Loucy (cell line): ENCODE results near the gene LTBP2.

Source experiments
- H2AFZ ChIP-seq: fragments of 200-600 bp; sonication (generic); 2 replicates; pipeline ENCODE4 v1.6.0; 2016; ENCODE audit warnings: antibody characterized with exemption, mild to moderate bottlenecking, low read length, moderate library complexity
- H3F3A ChIP-seq: fragments of 200-600 bp; 2 replicates; pipeline ENCODE4 v1.6.0; 2016; ENCODE audit warnings: antibody characterized with exemption, low read depth, mild to moderate bottlenecking
- H3K27me3 ChIP-seq: fragments of 200-600 bp; sonication (generic); 2 replicates; pipeline ENCODE4 v1.6.1; 2014; ENCODE audit warnings: low read length, mild to moderate bottlenecking; ENCODE audit not compliant: insufficient read depth, poor library complexity, severe bottlenecking
- H3K36me3 ChIP-seq: fragments of 200-600 bp; sonication (generic); 2 replicates; pipeline ENCODE4 v1.6.1; 2016; ENCODE audit warnings: low read length; ENCODE audit not compliant: insufficient read depth
- H3K4me1 ChIP-seq: fragments of 200-600 bp; sonication (generic); 2 replicates; pipeline ENCODE4 v1.5.1; 2014; ENCODE audit warnings: low read length, mild to moderate bottlenecking; ENCODE audit not compliant: insufficient read depth, poor library complexity, severe bottlenecking
- H3K4me2 ChIP-seq: fragments of 200-600 bp; sonication (generic); 2 replicates; pipeline ENCODE4 v1.6.0; 2014; ENCODE audit warnings: antibody characterized with exemption, low read length, low read depth, mild to moderate bottlenecking; ENCODE audit not compliant: poor library complexity, severe bottlenecking
- H3K4me3 ChIP-seq: fragments of 200-600 bp; sonication (generic); 2 replicates; pipeline ENCODE4 v1.5.1; 2014; ENCODE audit warnings: low read length, mild to moderate bottlenecking, mixed read lengths; ENCODE audit not compliant: poor library complexity, severe bottlenecking
- H3K79me2 ChIP-seq: fragments of 200-600 bp; sonication (generic); 2 replicates; pipeline ENCODE4 v1.6.1; 2014; ENCODE audit warnings: low read length; ENCODE audit not compliant: insufficient read depth
- H3K9ac ChIP-seq: fragments of 200-600 bp; sonication (generic); 2 replicates; pipeline ENCODE4 v1.6.0; 2014; ENCODE audit warnings: mild to moderate bottlenecking, low read depth, low read length, moderate library complexity; ENCODE audit not compliant: poor library complexity, severe bottlenecking
- H3K9me2 ChIP-seq: fragments of 200-600 bp; sonication (generic); replicated peaks from 2 replicates; pipeline ENCODE4 v1.6.1; 2016; ENCODE audit warnings: low read depth, low read length, mixed read lengths
- H3K9me3 ChIP-seq: fragments of 200-600 bp; sonication (generic); 2 replicates; pipeline ENCODE4 v1.6.1; 2014; ENCODE audit warnings: mild to moderate bottlenecking, antibody characterized with exemption, low read length, low read depth; ENCODE audit not compliant: insufficient read depth
- H4K20me1 ChIP-seq: fragments of 200-600 bp; sonication (generic); 2 replicates; pipeline ENCODE4 v1.6.0; 2014; ENCODE audit warnings: antibody characterized with exemption, low read length, mild to moderate bottlenecking; ENCODE audit not compliant: insufficient read depth, poor library complexity, severe bottlenecking
- EZH2phosphoT487 ChIP-seq: fragments of 200-600 bp; IDR thresholded peaks from 2 replicates; pipeline ENCODE4 v1.6.1; 2018; ENCODE audit warnings: antibody characterized with exemption, mild to moderate bottlenecking, moderate library complexity, borderline replicate concordance
- TF ChIP-seq, protein P1 (sequence below): fragments of 200-600 bp; sonication (generic); conservative IDR thresholded peaks from 2 replicates; pipeline ENCODE4 v1.5.1; 2014; ENCODE audit warnings: mild to moderate bottlenecking, antibody characterized with exemption, low read length

The LTBP2 gene

DNA sequence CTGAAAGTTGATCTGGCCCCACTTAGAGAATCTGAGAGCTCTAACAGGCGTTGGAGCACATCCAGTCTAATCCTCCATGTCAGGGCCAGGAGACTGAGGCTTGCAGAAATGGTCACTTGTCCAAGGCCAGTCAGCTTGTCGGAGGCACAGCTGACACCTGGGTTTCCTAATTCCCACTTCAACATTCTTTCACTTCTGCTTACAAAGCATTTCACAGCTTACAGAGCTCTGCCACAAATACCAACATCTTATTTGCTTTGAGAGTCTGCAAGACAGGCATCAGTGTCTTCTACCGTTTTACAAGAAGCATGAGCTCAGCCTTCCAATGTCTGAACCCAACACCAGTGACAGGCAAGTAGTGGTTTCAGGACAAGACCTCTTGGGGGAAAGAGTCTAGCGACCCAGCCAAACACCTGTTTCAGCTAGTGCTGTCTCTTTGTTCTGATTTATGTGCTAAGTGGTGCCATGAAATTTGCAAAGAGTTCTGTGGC, 86.6 kb downstream of the LTBP2 start:
- H3K9me2 ChIP-seq = no peaks in the 10 kb centered on the region
- no peaks in the 10 kb centered on the region for H4K20me1 ChIP-seq
- H3F3A ChIP-seq = no peaks in the 10 kb centered on the region
- no peak overlapping the region for H2AFZ ChIP-seq
- H3K4me2 ChIP-seq = no peak overlapping the region
- H3K9me3 ChIP-seq = no peaks in the 10 kb centered on the region
- no peaks in the 10 kb centered on the region for H3K36me3 ChIP-seq
- no peak for TF ChIP-seq EZH2phosphoT487
- TF ChIP-seq, protein P1, sequence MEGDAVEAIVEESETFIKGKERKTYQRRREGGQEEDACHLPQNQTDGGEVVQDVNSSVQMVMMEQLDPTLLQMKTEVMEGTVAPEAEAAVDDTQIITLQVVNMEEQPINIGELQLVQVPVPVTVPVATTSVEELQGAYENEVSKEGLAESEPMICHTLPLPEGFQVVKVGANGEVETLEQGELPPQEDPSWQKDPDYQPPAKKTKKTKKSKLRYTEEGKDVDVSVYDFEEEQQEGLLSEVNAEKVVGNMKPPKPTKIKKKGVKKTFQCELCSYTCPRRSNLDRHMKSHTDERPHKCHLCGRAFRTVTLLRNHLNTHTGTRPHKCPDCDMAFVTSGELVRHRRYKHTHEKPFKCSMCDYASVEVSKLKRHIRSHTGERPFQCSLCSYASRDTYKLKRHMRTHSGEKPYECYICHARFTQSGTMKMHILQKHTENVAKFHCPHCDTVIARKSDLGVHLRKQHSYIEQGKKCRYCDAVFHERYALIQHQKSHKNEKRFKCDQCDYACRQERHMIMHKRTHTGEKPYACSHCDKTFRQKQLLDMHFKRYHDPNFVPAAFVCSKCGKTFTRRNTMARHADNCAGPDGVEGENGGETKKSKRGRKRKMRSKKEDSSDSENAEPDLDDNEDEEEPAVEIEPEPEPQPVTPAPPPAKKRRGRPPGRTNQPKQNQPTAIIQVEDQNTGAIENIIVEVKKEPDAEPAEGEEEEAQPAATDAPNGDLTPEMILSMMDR = no peak
- H3K79me2 ChIP-seq = no peaks in the 10 kb centered on the region
- H3K4me1 ChIP-seq = no peaks in the 10 kb centered on the region
- H3K9ac ChIP-seq = no peak overlapping the region
- H3K27me3 ChIP-seq = no peaks in the 10 kb centered on the region
- H3K4me3 ChIP-seq = no peak overlapping the region

DNA sequence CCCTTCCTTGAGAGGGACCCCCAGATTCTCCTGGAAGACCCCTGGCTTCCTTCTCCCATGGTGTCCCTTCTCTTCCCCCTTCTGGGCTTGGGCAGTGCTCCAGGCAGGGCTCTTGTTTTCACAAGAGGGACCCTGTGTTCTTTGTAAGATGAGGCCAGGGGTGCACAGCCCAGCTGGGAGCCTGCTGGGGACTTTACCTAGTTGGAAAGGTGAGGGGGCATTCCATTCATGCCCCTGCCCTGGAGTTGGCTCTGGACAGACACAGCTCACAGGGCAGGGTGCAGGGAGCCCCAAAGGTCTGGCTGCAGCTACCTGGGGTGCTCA, 87.3 kb downstream of the LTBP2 start:
- Histone ChIP-seq H3K36me3 (no peaks in the 10 kb centered on the region), H3K4me1 (no peaks in the 10 kb centered on the region)
- no peak for TF ChIP-seq EZH2phosphoT487
- TF ChIP-seq, protein P1 = no peak

DNA sequence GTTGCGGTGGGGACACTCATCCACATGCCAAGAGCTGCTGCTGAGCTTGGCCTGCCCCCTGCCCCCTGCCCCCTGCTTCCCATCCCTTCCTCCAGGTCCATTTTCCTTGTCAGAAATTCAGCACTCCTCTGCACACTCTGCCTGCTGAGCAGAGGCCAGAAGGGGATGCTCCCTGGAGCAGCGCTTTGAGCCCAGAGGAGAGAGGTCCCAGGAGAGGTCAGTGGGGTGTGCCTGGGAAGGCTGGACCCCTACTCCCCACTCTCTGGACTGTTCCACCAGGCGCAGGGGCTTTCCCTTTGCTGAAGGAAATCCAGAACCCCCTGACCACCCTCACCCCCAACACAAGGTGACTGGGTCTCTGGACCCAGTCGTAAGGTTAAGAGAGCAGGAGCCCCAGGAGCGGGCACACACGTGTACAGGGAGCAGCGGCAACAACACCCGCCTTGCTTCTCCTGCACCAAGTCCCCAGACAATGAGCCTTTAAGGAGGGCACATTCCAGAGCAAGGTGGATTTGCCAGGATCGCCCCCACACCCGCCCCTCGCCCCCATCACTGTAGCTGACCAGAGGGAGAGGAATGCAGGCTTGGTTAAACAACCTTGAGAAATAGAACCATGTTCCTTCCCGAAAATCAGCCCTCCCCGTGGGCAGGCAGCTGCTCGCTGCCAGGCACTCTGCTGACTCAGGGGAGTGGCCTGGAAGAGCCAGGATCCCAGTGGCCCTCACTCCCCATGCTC, 87.8 kb downstream of the LTBP2 start:
- Histone ChIP-seq H3K79me2 (no peaks in the 10 kb centered on the region), H4K20me1 (no peaks in the 10 kb centered on the region), H3K9me3 (no peaks in the 10 kb centered on the region), H3K4me3 (no peak overlapping the region), H2AFZ (no peak overlapping the region), H3F3A (no peaks in the 10 kb centered on the region), H3K4me2 (no peak overlapping the region), H3K4me1 (no peaks in the 10 kb centered on the region), H3K27me3 (no peaks in the 10 kb centered on the region), H3K9me2 (no peaks in the 10 kb centered on the region), H3K36me3 (no peaks in the 10 kb centered on the region), H3K9ac (no peak overlapping the region)
- TF ChIP-seq, protein P1 = no peak
- no peak for TF ChIP-seq EZH2phosphoT487

More for the DNA sequence above, 87.3 kb downstream of the LTBP2 start:
- H3K9me2 ChIP-seq = no peaks in the 10 kb centered on the region
- H3K79me2 ChIP-seq = no peaks in the 10 kb centered on the region
- H3K4me3 ChIP-seq = no peak overlapping the region
- no peaks in the 10 kb centered on the region for H3K27me3 ChIP-seq
- H3K9ac ChIP-seq = no peak overlapping the region
- no peaks in the 10 kb centered on the region for H3F3A ChIP-seq
- H3K4me2 ChIP-seq = no peak overlapping the region
- no peaks in the 10 kb centered on the region for H3K9me3 ChIP-seq
- H2AFZ ChIP-seq = no peak overlapping the region
- H4K20me1 ChIP-seq = no peaks in the 10 kb centered on the region
